ENCODE data around the gene ZNF3. TPM values are rescaled to one million over a fixed set of nuclear protein-coding genes. Genes with fewer than 3 reads are reported as not detected.

Gene ZNF3
- total RNA-seq, 4 donors from 2014 or later: 31.4 to 42.3 (median 36.1) TPM

- H3K27ac ChIP-seq: no peak overlapping the region
- peaks cover 9 to 24% of the 10 kb centered on the region in 2 donors for H3K4me1 ChIP-seq
- intact Hi-C loops (cut with DNase I): no loop called here
These were observed 5.7 kb upstream of the ZNF3 start for GRCh38 chr7:100087055-100087750.

GRCh38 chr7:100085515-100085914 is 4.0 kb upstream of the ZNF3 start:
- Histone ChIP-seq H3K9me3 (no peaks in the 10 kb centered on the region), H3K4me1 (peaks cover 15 to 31% of the 10 kb centered on the region in 2 donors), H3K27ac (no peak overlapping the region), H3K27me3 (no peaks in the 10 kb centered on the region), H3K36me3 (no peaks in the 10 kb centered on the region), H3K4me3 (replicated peaks in 1 of 3) (no peak overlapping the region)
- intact Hi-C loops (cut with DNase I): no loop called here
- DNase-seq: no peak
- TF ChIP-seq CTCF (IDR thresholded peaks at IDR 0.05) (no peak), POLR2A (IDR thresholded peaks at IDR 0.05) (no peak)
- WGBS, 2 donors: 76 to 78% methylated on average over 3 of the region's 3 CpGs

More at GRCh38 chr7:100087055-100087750, 5.7 kb upstream of the ZNF3 start:
- no peak for TF ChIP-seq CTCF (IDR thresholded peaks at IDR 0.05)
- TF ChIP-seq POLR2A (IDR thresholded peaks at IDR 0.05): no peak
- Histone ChIP-seq H3K36me3 (peaks cover 14% of the 10 kb centered on the region in 2 donors), H3K9me3 (no peaks in the 10 kb centered on the region), H3K27me3 (no peaks in the 10 kb centered on the region), H3K4me3 (replicated peaks in 1 of 3) (no peak overlapping the region)
- 71% methylated on average over 10 of the region's 10 CpGs for WGBS, 2 donors
- no peak for DNase-seq

GRCh38 chr7:100082978-100083377 is 1.5 kb upstream of the ZNF3 start:
- intact Hi-C loops (cut with DNase I): loop anchor here (5.0 kb wide), 1 partner anchor 91 kb away; no protein-coding TSS in a partner anchor
- WGBS, 2 donors: 71 to 74% methylated on average over 4 of the region's 4 CpGs
- Histone ChIP-seq H3K4me1 (peaks cover 24 to 26% of the 10 kb centered on the region in 2 donors), H3K36me3 (no peaks in the 10 kb centered on the region), H3K27me3 (no peaks in the 10 kb centered on the region), H3K27ac (peak overlapping the region; percentile 65 to 85 (median 83)), H3K4me3 (replicated peaks in 1 of 3) (no peak overlapping the region), H3K9me3 (no peaks in the 10 kb centered on the region)
- no peak for DNase-seq
- TF ChIP-seq CTCF (IDR thresholded peaks at IDR 0.05) (no peak), POLR2A (IDR thresholded peaks at IDR 0.05) (no peak)

GRCh38 chr7:100080907-100081534 is 502 bp downstream of the ZNF3 start:
- DNase-seq: peak in 1 of 2 donors; percentile 9
- H3K36me3 ChIP-seq: peaks cover 11 to 16% of the 10 kb centered on the region in 2 donors
- no peaks in the 10 kb centered on the region for H3K9me3 ChIP-seq
- H3K4me3 ChIP-seq (replicated peaks in 1 of 3): peak overlapping the region; percentile 66 to 87 (median 85)
- TF ChIP-seq CTCF (IDR thresholded peaks at IDR 0.05): no peak
- TF ChIP-seq POLR2A (IDR thresholded peaks at IDR 0.05): no peak
- 1% methylated on average over 26 to 29 of the region's 34 CpGs for WGBS, 2 donors
- intact Hi-C loops (cut with DNase I): loop anchor here (5.0 kb wide), 1 partner anchor 89 kb away; no protein-coding TSS in a partner anchor
- peak overlapping the region; percentile 35 to 83 (median 47) for H3K27ac ChIP-seq
- no peaks in the 10 kb centered on the region for H3K27me3 ChIP-seq
- H3K4me1 ChIP-seq: peaks cover 21 to 26% of the 10 kb centered on the region in 2 donors
